GM23338 (cell line): ENCODE data around the gene TSPOAP1.

Experiments
- CREB1 ChIP-seq: fragments of 250-450 bp; sonication (Bioruptor Pico); IDR thresholded peaks from 2 replicates; pipeline ENCODE4 v1.5.0; 2020; ENCODE audit warnings: low read depth, mild to moderate bottlenecking, moderate library complexity
- EZH2 ChIP-seq: fragments of 200-600 bp; sonication (generic); IDR thresholded peaks from one replicate; pipeline ENCODE4 v1.8.0; 2017; ENCODE audit warnings: antibody characterized with exemption, mild to moderate bottlenecking, low read depth; ENCODE audit not compliant: unreplicated experiment
- EZH2phosphoT487 ChIP-seq: fragments of 200-600 bp; sonication (generic); IDR thresholded peaks from one replicate; pipeline ENCODE4 v1.8.1; 2018; ENCODE audit warnings: antibody characterized with exemption; ENCODE audit not compliant: unreplicated experiment
- JUNB ChIP-seq: IDR thresholded peaks from one replicate; pipeline ENCODE4 v1.6.1; 2016; ENCODE audit warnings: antibody characterized with exemption; ENCODE audit not compliant: unreplicated experiment
- NANOG ChIP-seq: IDR thresholded peaks from 2 replicates; pipeline ENCODE4 v1.6.1; 2016; ENCODE audit warnings: antibody characterized with exemption, borderline replicate concordance
- POLR2AphosphoS5 ChIP-seq: IDR thresholded peaks from 2 replicates; pipeline ENCODE4 v1.6.1; 2016; ENCODE audit warnings: antibody characterized with exemption, low read depth
- ZNF114 ChIP-seq: fragments of 250-450 bp; sonication (Bioruptor Pico); IDR thresholded peaks from 2 replicates; pipeline ENCODE4 v1.5.0; 2020; ENCODE audit warnings: mild to moderate bottlenecking, moderate library complexity
- ZNF331 ChIP-seq: fragments of 250-450 bp; sonication (Bioruptor Pico); IDR thresholded peaks from 2 replicates; pipeline ENCODE4 v1.5.0; 2020; ENCODE audit warnings: low read depth, mild to moderate bottlenecking, moderate library complexity
- TF ChIP-seq, protein P1 (sequence below), 2 experiments: fragments of 200-600 bp in 1 of 2; sonication (generic) in 1 of 2; conservative IDR thresholded peaks; 2 replicates each; pipeline versions ENCODE4 v1.5.1 to v1.6.1; 2016 to 2017; ENCODE audit warnings: antibody characterized with exemption in 2 of 2, low read depth in 2 of 2, mild to moderate bottlenecking in 2 of 2, moderate library complexity in 1 of 2
- TF ChIP-seq, protein P2 (sequence below): IDR thresholded peaks from one replicate; pipeline ENCODE4 v1.6.1; 2018; ENCODE audit warnings: antibody characterized with exemption; ENCODE audit not compliant: unreplicated experiment
- TF ChIP-seq, protein P3 (sequence below): IDR thresholded peaks from 2 replicates; pipeline ENCODE4 v1.6.1; 2016; ENCODE audit warnings: antibody characterized with exemption

DNA sequence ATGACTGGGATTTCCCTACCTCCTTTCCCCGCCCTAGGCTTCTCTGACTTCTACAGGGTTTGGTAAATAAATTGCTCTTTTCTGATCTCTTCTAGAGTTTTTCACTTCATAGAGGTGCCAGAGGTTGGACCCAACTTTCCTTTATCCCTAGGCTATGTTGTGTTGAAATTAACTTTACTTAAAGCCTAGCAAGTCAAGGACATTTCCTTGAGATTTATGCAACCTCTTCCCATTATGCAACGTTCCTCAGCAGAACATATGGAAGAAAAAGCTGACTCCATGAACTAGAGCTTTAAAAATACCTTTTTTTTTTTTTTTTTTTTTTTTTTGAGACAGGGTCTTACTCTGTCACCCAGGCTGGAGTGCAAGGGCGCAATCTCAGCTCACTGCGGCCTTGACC lies 63.3 kb downstream of the TSPOAP1 start:
- TF ChIP-seq, protein P1, sequence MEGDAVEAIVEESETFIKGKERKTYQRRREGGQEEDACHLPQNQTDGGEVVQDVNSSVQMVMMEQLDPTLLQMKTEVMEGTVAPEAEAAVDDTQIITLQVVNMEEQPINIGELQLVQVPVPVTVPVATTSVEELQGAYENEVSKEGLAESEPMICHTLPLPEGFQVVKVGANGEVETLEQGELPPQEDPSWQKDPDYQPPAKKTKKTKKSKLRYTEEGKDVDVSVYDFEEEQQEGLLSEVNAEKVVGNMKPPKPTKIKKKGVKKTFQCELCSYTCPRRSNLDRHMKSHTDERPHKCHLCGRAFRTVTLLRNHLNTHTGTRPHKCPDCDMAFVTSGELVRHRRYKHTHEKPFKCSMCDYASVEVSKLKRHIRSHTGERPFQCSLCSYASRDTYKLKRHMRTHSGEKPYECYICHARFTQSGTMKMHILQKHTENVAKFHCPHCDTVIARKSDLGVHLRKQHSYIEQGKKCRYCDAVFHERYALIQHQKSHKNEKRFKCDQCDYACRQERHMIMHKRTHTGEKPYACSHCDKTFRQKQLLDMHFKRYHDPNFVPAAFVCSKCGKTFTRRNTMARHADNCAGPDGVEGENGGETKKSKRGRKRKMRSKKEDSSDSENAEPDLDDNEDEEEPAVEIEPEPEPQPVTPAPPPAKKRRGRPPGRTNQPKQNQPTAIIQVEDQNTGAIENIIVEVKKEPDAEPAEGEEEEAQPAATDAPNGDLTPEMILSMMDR (conservative IDR thresholded peaks at IDR 0.05; ENCODE audit: low read depth in 2 of 2): no peak
- TF ChIP-seq EZH2 (no peak), POLR2AphosphoS5 (no peak), EZH2phosphoT487 (no peak), CREB1 (CRISPR knock-in tag) (no peak), JUNB (no peak), ZNF331 (CRISPR knock-in tag) (no peak), NANOG (no peak), ZNF114 (no peak)
- TF ChIP-seq, protein P2, sequence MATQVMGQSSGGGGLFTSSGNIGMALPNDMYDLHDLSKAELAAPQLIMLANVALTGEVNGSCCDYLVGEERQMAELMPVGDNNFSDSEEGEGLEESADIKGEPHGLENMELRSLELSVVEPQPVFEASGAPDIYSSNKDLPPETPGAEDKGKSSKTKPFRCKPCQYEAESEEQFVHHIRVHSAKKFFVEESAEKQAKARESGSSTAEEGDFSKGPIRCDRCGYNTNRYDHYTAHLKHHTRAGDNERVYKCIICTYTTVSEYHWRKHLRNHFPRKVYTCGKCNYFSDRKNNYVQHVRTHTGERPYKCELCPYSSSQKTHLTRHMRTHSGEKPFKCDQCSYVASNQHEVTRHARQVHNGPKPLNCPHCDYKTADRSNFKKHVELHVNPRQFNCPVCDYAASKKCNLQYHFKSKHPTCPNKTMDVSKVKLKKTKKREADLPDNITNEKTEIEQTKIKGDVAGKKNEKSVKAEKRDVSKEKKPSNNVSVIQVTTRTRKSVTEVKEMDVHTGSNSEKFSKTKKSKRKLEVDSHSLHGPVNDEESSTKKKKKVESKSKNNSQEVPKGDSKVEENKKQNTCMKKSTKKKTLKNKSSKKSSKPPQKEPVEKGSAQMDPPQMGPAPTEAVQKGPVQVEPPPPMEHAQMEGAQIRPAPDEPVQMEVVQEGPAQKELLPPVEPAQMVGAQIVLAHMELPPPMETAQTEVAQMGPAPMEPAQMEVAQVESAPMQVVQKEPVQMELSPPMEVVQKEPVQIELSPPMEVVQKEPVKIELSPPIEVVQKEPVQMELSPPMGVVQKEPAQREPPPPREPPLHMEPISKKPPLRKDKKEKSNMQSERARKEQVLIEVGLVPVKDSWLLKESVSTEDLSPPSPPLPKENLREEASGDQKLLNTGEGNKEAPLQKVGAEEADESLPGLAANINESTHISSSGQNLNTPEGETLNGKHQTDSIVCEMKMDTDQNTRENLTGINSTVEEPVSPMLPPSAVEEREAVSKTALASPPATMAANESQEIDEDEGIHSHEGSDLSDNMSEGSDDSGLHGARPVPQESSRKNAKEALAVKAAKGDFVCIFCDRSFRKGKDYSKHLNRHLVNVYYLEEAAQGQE: no peak
- TF ChIP-seq, protein P3, sequence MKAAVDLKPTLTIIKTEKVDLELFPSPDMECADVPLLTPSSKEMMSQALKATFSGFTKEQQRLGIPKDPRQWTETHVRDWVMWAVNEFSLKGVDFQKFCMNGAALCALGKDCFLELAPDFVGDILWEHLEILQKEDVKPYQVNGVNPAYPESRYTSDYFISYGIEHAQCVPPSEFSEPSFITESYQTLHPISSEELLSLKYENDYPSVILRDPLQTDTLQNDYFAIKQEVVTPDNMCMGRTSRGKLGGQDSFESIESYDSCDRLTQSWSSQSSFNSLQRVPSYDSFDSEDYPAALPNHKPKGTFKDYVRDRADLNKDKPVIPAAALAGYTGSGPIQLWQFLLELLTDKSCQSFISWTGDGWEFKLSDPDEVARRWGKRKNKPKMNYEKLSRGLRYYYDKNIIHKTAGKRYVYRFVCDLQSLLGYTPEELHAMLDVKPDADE: no peak
